Middle frontal gyrus (tissue), 1 donor: ENCODE results near the gene ATP13A3.

Experiments used
- DNase-seq: peaks from one replicate; pipeline ENCODE4 v3.0.0-alpha.2; 2015; ENCODE audit warnings: low spot score; ENCODE audit errors: extremely low spot score

ATP13A3 gene

DNA sequence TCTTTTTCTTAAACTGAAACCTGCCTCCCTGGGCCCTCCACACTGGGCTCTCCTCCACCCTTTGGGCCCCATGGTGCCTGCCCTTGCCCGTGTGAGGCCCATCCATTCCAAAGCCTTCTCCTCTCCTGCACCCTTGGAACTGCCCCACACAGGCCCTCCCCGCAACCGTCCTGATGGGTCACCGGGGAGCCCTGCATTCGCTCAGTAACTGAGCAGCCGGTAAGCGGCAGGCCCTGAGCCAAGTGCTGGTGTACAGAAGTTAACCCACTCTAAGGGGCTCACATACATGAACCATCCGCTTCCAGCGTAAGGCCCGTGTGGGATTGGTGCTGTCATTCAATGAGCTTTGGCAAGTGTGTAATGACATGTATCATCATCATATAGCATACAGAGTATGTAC lies 111.9 kb downstream of the ATP13A3 start:
- no peak for DNase-seq

DNA sequence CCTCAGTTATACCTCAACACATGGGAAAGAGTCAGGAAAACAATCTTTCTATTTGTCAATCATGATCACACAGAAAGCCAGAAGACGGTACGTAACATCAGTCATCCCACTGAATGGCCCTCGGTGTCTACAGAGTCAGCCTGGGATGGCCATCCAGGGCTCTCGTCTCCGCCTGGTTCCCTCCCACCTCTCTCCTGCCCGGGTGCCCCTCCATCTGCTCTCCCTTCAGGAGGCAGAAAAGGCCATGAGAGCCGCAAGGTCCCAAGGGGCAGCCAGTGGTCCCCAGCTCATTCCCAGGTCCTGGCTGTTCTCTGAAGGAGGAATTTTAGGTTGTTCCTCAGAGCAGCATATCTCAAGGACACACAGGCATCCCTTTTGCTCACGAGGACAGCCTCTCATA lies 112.9 kb downstream of the ATP13A3 start:
- no peak for DNase-seq

DNA sequence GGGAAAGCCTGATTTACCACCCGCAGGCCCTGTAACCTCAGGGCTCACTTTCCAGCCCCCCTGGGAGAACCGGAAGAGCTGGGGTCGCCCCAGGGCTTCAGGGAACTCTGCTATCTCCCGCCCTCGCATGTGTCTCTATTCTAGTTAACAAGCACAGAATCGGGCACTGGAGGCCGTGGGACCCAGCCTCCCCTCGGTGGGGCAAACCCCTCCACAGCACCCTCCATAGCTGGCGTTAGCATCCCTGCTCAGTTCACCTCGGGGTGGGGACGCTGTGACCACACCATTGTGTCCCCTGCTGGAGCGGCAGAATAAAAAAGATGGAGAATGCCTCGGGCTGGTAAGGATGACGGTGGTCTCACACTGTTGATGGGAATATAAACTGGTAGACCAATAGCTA lies 113.8 kb downstream of the ATP13A3 start:
- no peak for DNase-seq

DNA sequence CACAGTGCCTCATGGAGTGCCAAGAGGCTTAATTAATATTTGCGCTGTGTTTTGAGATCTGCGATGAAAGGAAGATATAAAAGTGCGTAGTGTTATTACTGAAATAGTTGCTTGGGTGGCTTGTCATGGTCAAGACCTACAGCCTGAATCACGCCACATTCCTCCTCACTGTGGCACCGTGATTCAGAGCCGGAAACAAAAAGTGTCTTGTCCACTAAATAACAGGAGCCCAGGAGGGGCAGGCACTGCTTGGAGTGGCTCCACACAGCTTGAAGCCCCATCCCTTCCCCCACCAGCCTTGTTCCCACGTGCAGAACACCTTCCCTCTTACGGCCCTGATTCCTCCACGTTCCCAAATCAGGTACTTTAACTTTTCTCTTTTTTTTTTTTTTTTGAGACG lies 116.0 kb downstream of the ATP13A3 start:
- DNase-seq = no peak

DNA sequence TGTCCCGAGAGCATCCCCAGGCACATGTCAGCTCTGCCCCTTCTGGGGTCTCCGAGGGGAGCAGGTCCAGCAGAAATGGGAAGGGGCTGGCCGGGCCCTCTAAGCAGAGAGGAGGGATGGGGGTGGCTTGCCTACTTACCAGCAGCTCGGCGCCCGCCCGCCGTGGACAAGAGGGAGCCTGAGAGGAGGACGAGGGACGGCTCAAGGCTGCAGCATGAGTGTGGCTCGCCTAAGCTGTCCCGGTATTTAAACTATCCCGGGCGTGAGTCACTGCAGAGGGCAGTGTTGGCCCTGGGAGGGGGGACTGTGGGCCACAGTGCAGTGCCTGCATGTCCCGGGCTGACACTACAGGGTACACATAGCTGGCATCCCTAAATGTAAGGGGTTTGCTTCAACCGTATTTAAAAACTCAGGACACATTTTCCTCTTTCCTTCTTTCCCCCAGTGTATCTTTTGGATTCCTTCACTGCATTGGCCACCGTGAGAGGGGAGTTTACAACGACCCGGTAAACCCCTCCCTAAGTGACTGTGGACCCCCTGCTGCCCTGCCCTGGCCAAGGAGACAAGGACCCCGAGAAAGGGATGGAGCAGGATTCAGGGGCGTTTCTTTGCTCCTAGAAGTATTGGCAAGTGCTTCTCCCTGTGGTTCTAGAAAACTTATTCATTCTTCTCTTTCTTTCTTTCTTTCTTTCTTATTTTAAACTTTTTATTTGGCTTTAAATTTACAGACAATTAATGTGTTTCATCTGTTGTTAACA lies 117.1 kb downstream of the ATP13A3 start, which contains the start of gene LRRC15:
Gene LRRC15 (minus strand): TSS at position 222 of the 758 bp plus-strand sequence. CDS start 8,700 bp downstream, outside the sequence.
- DNase-seq = no peak

DNA sequence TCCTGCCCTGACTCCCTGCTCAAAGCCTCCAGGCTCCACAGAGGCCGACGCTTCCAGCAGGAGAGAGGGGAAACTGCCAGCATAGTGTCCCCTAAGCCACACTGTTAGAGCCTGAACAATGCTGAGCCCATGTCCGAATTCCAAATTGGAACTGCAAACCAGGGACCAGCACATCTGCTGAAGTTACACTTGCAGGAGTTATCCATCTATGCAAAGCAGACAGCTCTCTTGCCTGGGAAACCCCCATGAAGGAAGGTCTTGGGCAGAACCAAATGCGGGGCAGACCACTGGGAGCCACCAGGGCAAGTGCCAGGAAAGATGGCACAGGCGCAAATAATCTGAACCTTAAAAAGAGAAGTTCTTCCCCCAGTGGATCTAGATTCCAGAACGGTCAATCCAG lies 117.9 kb downstream of the ATP13A3 start:
- DNase-seq = no peak

DNA sequence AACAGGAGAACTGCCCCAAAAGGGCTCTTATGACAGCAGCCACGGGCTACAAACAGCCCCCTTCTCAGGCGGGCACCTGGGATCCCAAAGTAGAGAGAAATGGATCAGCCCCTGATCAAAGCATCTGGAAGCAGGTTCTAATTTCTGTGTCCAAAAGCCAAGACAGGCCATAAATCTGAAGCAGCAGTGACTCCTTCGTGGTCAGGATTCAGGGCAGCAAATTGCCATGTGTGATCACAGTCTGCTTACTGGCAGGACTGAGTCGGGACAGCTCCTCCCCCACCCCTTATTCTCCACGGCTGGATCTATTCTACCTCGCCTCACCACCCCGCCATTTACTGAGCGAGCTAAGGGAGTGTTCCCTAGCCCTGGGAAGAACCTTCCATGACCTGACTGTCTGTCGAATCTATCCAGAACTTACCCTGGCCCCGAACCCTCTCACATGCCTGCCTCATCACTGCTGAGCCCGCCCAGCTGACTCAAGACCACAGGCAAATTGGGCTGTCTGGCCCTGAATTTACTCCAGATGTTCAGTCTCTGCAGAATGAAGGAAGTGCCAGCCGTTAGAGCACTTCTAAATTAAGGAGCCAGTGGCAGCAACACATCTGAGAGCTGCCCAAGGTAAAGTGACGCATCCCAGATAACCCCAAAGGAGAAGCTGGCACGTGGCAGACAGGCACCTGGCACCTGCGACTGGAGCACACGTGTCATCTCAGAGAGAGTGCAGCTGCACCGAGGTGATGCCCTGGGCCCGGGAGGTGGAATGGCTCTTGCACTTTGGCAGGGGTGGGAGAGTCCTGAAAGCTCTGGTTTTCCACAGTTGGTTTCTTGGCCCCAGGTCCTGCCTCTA lies 118.6 kb downstream of the ATP13A3 start:
- no peak for DNase-seq

DNA sequence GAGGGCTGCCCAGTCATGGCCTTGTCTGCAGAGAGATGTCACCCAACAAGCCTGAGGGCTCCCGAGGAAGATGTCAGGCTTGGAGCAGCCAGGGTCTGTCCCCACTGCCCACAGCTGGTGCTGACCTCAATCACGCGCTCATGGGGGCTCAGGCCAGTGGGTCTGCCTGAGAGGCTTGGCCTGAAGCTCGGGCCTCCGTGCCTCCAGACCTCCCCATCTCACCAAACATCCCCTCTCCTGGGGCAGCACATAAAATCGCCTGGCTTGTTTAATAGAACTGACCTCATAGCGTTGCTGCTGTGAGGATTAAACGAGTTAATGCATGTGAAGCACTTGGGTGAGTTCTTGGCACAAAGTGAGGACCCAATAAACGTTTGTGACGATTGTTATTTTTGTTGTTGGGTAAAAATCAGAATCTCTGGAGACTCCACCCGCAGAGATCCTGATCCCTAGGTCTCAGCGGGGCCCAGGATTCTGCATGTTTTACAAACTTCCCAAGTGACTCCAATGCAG lies 120.8 kb downstream of the ATP13A3 start:
- DNase-seq = no peak

DNA sequence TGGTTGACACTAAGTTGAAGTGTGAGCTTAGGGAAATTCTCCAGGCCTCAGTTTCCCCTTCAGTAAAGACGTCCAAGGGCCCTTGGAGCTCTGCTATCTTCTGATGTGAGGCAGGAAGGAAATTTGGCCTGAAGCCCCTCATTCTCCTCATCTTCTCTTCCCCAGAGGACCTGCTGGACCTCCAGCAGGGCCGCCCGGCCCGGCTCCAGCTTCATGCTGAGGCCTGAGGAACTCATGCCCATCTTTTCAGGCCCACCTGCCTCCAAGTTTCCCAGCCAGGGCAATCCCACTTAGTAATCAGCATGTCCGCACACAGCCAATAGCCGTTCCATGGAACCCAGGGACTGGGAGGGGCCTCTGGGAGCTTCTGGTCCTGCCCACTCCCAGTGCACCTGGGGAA lies 121.3 kb downstream of the ATP13A3 start:
- no peak for DNase-seq

DNA sequence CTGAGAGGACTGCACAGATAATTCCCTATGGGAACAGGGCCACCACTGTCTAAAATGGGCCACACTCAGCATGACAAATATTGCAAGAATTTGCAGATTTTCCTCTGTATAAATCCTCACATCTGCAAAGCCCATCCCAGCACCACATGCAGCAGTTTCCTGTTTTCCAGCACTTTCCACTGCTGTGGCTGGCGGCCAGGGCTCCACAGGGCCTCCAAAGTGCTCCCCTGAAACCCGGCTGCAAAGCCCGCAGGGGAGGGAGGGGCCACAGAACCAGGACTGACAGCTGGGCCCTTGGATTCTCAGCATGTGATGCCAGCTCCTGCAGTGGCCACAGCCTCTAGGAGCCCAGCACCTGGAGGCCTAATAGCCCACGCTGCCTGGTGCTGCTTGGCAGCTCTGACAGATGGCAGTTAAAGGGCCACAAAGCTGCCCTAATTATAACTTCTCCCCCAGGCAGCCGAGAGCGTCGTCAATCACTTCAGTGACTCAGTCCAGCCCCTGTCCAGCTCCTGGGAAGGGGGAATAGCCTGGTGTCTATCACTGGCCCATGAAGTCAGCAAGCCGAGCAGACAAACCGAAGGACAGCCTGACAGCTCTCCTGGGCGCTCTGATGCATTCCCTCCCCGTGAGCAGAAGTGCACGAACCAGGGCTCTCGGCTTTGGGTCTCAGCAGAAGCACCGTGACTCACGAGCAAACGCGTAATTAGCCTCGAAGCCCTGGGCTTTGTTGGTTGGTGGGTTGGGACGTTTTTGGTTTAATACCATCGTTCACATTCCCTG lies 122.0 kb downstream of the ATP13A3 start:
- DNase-seq = no peak

DNA sequence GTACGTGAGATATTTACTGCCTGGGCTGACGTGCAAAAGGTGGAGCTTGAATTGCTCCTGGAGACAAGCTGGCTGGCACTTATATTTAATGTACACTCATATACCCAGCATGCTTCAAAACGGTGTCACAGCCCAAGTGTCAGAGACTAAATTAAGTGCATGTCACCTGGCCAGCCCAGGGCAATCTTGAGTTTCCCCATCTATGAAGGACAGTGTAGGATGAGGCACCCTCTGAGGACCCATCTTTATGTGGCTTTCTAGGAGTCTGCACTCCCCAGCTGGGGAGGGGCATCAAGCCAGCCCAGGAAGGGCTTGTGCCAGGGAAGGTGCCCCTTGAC lies 122.5 kb downstream of the ATP13A3 start:
- DNase-seq = no peak

DNA sequence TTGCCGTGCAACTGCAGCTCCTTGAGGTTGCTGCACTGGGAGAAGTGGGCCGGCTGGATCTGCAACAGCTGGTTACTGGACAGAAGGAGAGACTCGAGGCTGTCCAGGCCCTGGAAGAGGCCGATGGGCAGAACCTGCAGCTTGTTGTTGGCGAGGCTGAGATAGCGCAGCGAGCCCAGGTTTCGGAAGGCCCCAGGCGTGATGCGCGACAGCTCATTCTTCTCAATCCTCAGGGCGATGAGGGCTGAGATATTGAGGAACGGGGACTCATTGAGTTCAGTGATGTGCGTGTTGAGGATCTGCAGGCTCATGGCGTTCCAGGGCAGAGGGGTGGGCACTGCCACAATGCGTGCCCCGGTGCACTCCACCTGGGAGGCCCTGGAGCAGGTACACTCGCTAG lies 126.2 kb downstream of the ATP13A3 start:
- DNase-seq = no peak

DNA sequence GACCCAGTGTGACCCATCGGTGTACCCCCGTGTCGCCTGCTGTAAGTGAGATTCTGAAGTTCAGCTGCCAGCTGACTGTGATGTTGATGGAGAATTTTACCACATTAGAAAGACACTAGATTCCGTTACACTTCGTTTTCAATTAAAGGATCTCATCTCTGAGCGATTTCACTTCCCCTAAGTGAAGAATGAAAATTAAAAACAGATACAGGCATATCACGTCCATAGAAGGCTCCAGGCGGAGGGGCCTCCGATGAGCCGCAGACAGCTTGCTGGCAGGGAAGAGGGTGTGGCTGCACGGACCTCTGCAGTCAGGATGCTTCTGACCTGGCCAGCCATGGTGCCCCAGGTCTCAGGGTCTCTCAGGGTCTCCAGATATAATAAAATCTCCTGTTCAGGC lies 129.1 kb downstream of the ATP13A3 start:
- DNase-seq = no peak

DNA sequence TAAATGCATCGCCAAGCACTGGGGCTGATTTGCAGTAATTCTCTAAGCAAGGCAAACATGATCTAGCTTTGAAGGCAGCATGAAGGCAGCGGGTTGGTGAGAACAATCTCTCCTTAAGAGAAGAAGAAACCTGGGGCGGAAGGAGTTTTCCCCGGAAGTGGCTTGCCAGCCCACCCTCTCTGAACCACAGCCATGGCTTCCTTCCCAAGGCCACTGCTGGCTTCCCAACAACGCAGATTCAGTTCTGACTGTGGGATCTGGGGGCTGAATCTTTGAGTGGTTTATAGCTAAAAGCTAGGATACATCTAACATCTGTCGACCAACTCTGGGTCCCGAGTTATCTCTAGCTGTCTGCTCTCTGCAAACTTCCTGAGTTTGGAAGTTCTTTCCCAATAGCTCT lies 131.4 kb downstream of the ATP13A3 start:
- DNase-seq = no peak

DNA sequence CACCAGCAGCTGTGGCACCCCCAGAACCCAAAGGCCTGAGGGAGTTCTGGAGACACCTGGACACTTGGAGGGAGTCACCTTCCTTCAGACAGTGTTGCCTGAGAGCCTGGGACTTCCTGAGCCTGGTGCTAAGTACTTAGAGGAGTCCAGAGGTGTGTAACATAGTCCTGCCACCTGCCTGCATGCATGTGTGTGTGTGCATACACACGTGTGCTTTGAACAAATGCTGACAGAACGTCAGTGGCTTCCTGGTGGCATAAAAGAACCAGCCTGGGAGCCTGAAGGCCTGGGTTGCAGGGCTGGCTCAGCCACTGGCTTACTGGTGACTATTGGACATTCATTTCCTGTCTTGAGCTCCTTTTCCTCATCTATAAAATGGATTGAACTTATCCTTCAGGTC lies 132.5 kb downstream of the ATP13A3 start:
- no peak for DNase-seq
